PC-9 (cell line): ENCODE data around the gene AP3B1. TPM values are rescaled to one million over a fixed set of nuclear protein-coding genes. Genes with fewer than 3 reads are reported as not detected.

Source experiments
- BruUV-seq: library from RNA; stranded (reverse); fragments of 400-500 nt; replicated peaks from 2 replicates; lab custom pipeline; 2021; lab: Mats Ljungman, UMichigan
- CTCF ChIA-PET: fragments of 300-600 bp; sonication (Branson Sonifier 250); formaldehyde crosslinking; loops from one replicate; lab custom pipeline; 2022; ENCODE audit warnings: antibody characterized with exemption; lab: Charles Lee
- POLR2A ChIA-PET: fragments of 300-600 bp; sonication (Branson Sonifier 250); formaldehyde crosslinking; loops from one replicate; lab custom pipeline; 2022; ENCODE audit warnings: antibody characterized with exemption; ENCODE audit not compliant: unreplicated experiment; lab: Charles Lee
- DNase-seq, 2 experiments: peaks; one replicate each; pipeline versions ENCODE4 v3.0.0 to v3.0.0-alpha.2; 2015 to 2022; ENCODE audit warnings: mixed read lengths in 1 of 2
- H2AFZ ChIP-seq: fragments of 200-600 bp; sonication (generic); 2 replicates; pipeline ENCODE4 v1.8.1; 2017; ENCODE audit warnings: antibody characterized with exemption
- H3F3A ChIP-seq: fragments of 200-600 bp; sonication (generic); 2 replicates; pipeline ENCODE4 v1.8.1; 2017; ENCODE audit warnings: antibody characterized with exemption, mild to moderate bottlenecking, low read depth; ENCODE audit not compliant: insufficient read depth
- H3K27ac ChIP-seq: fragments of 200-600 bp; sonication (generic); 2 replicates; pipeline ENCODE4 v1.6.1; 2016; ENCODE audit warnings: mixed run types
- H3K27me3 ChIP-seq: fragments of 200-600 bp; sonication (generic); 2 replicates; pipeline ENCODE4 v1.6.1; 2016; ENCODE audit warnings: low read depth, mixed run types; ENCODE audit not compliant: insufficient read depth
- H3K36me3 ChIP-seq: fragments of 200-600 bp; sonication (generic); 2 replicates; pipeline ENCODE4 v1.6.1; 2016; ENCODE audit warnings: low read depth, mixed run types
- H3K4me1 ChIP-seq: fragments of 200-600 bp; sonication (generic); replicated peaks from 2 replicates; pipeline ENCODE4 v1.6.1; 2016; ENCODE audit warnings: mixed run types; ENCODE audit not compliant: insufficient read depth
- H3K4me2 ChIP-seq: fragments of 200-600 bp; sonication (generic); 2 replicates; pipeline ENCODE4 v1.6.1; 2017; ENCODE audit warnings: mixed run types
- H3K4me3 ChIP-seq: fragments of 200-600 bp; sonication (generic); 2 replicates; pipeline ENCODE4 v1.6.1; 2016; ENCODE audit warnings: mixed run types
- H3K79me2 ChIP-seq: fragments of 200-600 bp; sonication (generic); 2 replicates; pipeline ENCODE4 v1.6.1; 2017; ENCODE audit warnings: low read depth, mixed run types
- H3K9me2 ChIP-seq: fragments of 200-600 bp; sonication (generic); 2 replicates; pipeline ENCODE4 v1.8.1; 2017; ENCODE audit warnings: mild to moderate bottlenecking; ENCODE audit not compliant: insufficient read depth
- H3K9me3 ChIP-seq: fragments of 200-600 bp; sonication (generic); 2 replicates; pipeline ENCODE4 v1.8.1; 2016; ENCODE audit warnings: low read depth; ENCODE audit not compliant: insufficient read depth
- H4K20me1 ChIP-seq: fragments of 200-600 bp; sonication (generic); 2 replicates; pipeline ENCODE4 v1.8.1; 2017; ENCODE audit not compliant: insufficient read depth
- EZH2 ChIP-seq: fragments of 200-600 bp; sonication (generic); IDR thresholded peaks from 2 replicates; pipeline ENCODE4 v1.8.0; 2017; ENCODE audit warnings: antibody characterized with exemption, low read depth
- intact Hi-C: fragments of 100-400 bp; cut with micrococcal nuclease; formaldehyde crosslinking; loops from one replicate; pipeline ENCODE4 v1.10.0; 2022; ENCODE audit not compliant: unreplicated experiment
- total RNA-seq: library from RNA; stranded (reverse); gene quantifications from 2 replicates; pipeline ENCODE4 v1.2.3, GENCODE V29; 2021
- TF ChIP-seq, protein P1 (sequence below): fragments of 200-600 bp; sonication (generic); conservative IDR thresholded peaks from 2 replicates; pipeline ENCODE4 v1.6.1; 2017; ENCODE audit warnings: mixed run types, antibody characterized with exemption, mild to moderate bottlenecking, moderate library complexity

AP3B1 gene
- total RNA-seq, 1 experiment from 2014 or later = 44.0 TPM

DNA sequence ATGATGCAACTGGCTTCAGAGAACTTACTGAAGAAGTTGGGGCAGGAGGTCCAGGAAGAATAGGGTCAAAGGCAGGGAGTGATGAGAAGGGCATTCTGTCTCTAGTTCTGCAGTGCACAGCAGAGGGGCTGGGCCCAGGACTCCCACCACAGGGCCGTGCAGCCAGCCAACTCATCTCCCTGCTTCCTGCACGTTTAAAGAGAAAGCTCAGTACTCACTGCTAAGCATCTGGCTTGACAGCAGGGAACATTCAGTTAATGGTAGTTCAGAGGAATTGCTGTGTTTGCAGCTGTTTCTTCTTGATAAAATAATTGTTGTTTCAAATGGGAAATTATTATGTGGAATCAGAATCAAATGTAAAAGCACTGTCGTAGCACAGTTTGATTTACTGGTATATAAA, 40.3 kb upstream of the AP3B1 start:
- no peak for TF ChIP-seq EZH2
- TF ChIP-seq, protein P1, sequence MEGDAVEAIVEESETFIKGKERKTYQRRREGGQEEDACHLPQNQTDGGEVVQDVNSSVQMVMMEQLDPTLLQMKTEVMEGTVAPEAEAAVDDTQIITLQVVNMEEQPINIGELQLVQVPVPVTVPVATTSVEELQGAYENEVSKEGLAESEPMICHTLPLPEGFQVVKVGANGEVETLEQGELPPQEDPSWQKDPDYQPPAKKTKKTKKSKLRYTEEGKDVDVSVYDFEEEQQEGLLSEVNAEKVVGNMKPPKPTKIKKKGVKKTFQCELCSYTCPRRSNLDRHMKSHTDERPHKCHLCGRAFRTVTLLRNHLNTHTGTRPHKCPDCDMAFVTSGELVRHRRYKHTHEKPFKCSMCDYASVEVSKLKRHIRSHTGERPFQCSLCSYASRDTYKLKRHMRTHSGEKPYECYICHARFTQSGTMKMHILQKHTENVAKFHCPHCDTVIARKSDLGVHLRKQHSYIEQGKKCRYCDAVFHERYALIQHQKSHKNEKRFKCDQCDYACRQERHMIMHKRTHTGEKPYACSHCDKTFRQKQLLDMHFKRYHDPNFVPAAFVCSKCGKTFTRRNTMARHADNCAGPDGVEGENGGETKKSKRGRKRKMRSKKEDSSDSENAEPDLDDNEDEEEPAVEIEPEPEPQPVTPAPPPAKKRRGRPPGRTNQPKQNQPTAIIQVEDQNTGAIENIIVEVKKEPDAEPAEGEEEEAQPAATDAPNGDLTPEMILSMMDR = no peak
- H3K9me2 ChIP-seq = no peaks in the 10 kb centered on the region
- H3K9me3 ChIP-seq = peaks cover 13% of the 10 kb centered on the region
- DNase-seq = no peak
- no peaks in the 10 kb centered on the region for H4K20me1 ChIP-seq
- no peaks in the 10 kb centered on the region for H3K36me3 ChIP-seq
- H3K27ac ChIP-seq = no peak overlapping the region
- ChIA-PET CTCF (no interaction called here), POLR2A (no interaction called here)
- H3K79me2 ChIP-seq = no peaks in the 10 kb centered on the region
- no peaks in the 10 kb centered on the region for H3F3A ChIP-seq
- H2AFZ ChIP-seq = no peak overlapping the region
- no peaks in the 10 kb centered on the region for H3K27me3 ChIP-seq
- intact Hi-C loops = no loop called here
- H3K4me1 ChIP-seq = no peaks in the 10 kb centered on the region
- H3K4me3 ChIP-seq = no peak overlapping the region
- H3K4me2 ChIP-seq = no peak overlapping the region
- BruUV-seq = no TSS peak

DNA sequence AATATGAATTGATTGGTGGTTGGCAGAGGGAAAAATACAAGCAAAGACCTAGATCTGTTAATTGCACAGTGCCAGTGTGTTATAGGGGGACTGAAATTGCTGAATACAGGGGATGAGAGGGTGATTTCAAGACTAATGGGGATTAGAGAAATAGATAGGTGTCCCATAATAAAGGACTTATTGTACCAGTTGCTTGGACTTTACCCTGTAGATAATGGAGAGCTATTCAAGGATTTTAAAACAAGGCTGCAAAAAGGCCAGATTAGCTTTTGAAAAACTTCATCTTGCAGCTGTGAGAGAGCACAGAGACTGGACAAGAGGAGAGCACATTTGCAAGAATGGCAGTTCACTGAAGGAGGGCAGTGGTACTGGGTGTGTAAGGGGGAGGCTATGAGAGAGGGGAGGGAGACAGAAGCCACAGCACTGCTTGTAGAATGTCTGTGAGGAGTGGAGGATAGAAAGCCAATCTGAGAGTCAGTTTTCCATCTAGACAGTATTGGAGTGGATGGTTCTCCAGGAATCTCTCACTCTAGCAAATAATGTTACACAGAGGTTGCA, 37.1 kb upstream of the AP3B1 start:
- no TSS peak for BruUV-seq
- H3K36me3 ChIP-seq = no peaks in the 10 kb centered on the region
- H3K4me3 ChIP-seq = no peak overlapping the region
- no peak overlapping the region for H3K27ac ChIP-seq
- H3K4me2 ChIP-seq = no peak overlapping the region
- no peaks in the 10 kb centered on the region for H3K9me2 ChIP-seq
- no peaks in the 10 kb centered on the region for H3K9me3 ChIP-seq
- intact Hi-C loops = no loop called here
- no peaks in the 10 kb centered on the region for H3K79me2 ChIP-seq
- no peak for TF ChIP-seq EZH2
- TF ChIP-seq, protein P1 = no peak
- H4K20me1 ChIP-seq = no peaks in the 10 kb centered on the region
- ChIA-PET POLR2A (interaction anchor here (0.6 kb wide), 1 partner anchor 194 kb away, joined by 12 read pairs; no protein-coding TSS in a partner anchor), CTCF (no interaction called here)
- no peaks in the 10 kb centered on the region for H3K27me3 ChIP-seq
- peaks cover 12% of the 10 kb centered on the region; the same call in 1 of the 2 replicates for H3F3A ChIP-seq
- peaks cover 22% of the 10 kb centered on the region for H3K4me1 ChIP-seq
- no peak for DNase-seq
- no peak overlapping the region for H2AFZ ChIP-seq

GRCh38 chr5:78328585-78329173, 34.2 kb upstream of the AP3B1 start:
- no peak overlapping the region for H3K4me2 ChIP-seq
- H4K20me1 ChIP-seq = no peaks in the 10 kb centered on the region
- intact Hi-C loops = loop anchor here (5.0 kb wide), 1 partner anchor 259 kb away; no protein-coding TSS in a partner anchor
- H3K36me3 ChIP-seq = no peaks in the 10 kb centered on the region
- no peaks in the 10 kb centered on the region for H3K9me3 ChIP-seq
- ChIA-PET POLR2A (no interaction called here), CTCF (interaction anchor here (0.6 kb wide), 1 partner anchor 209 kb away, joined by 3 read pairs; no protein-coding TSS in a partner anchor)
- H3F3A ChIP-seq = peaks cover 12% of the 10 kb centered on the region; the same call in 1 of the 2 replicates
- H3K4me1 ChIP-seq = peaks cover 22% of the 10 kb centered on the region
- no peaks in the 10 kb centered on the region for H3K79me2 ChIP-seq
- H3K4me3 ChIP-seq = no peak overlapping the region
- peak overlapping the region; percentile 70 for H2AFZ ChIP-seq
- no peaks in the 10 kb centered on the region for H3K27me3 ChIP-seq
- BruUV-seq = no TSS peak
- H3K27ac ChIP-seq = peak overlapping the region; percentile 45
- no peak for TF ChIP-seq EZH2
- TF ChIP-seq, protein P1 = no peak
- no peak for DNase-seq
- no peaks in the 10 kb centered on the region for H3K9me2 ChIP-seq
